OCI-LY3 (cell line): ENCODE measurements around the gene IGSF3.

Experiments
- H2AFZ ChIP-seq: fragments of 200-600, 300-600 bp; shearing (Covaris generic); 2 replicates; pipeline ENCODE4 v1.6.0; 2014; ENCODE audit warnings: antibody characterized with exemption, low read depth, low read length
- H3K27ac ChIP-seq: fragments of 200-600, 300-600 bp; sonication (generic); 2 replicates; pipeline ENCODE4 v1.5.1; 2014; ENCODE audit warnings: mild to moderate bottlenecking, low read length, moderate library complexity, mixed read lengths
- H3K27me3 ChIP-seq: fragments of 200-600, 300-600 bp; sonication (generic); 2 replicates; pipeline ENCODE4 v1.6.1; 2014; ENCODE audit warnings: low read depth, low read length, mixed read lengths
- H3K36me3 ChIP-seq: fragments of 200-600, 300-600 bp; sonication (generic); replicated peaks from 2 replicates; pipeline ENCODE3; 2014; ENCODE audit warnings: low read depth, low read length, mixed read lengths
- H3K4me1 ChIP-seq: fragments of 300-600, 200-600 bp; sonication (generic); 2 replicates; pipeline ENCODE4 v1.6.1; 2014; ENCODE audit warnings: low read length, mixed read lengths
- H3K4me2 ChIP-seq: fragments of 200-600, 300-600 bp; sonication (generic); 2 replicates; pipeline ENCODE4 v1.6.1; 2014; ENCODE audit warnings: low read length, mixed read lengths
- H3K4me3 ChIP-seq: fragments of 300-600, 200-600 bp; sonication (generic); 2 replicates; pipeline ENCODE4 v1.5.1; 2014; ENCODE audit warnings: antibody characterized with exemption, mild to moderate bottlenecking, low read length, moderate library complexity
- H3K79me2 ChIP-seq: fragments of 300-600, 200-600 bp; shearing (Covaris generic); 2 replicates; pipeline ENCODE4 v1.6.1; 2014; ENCODE audit warnings: mild to moderate bottlenecking, low read length, mixed read lengths
- H3K9ac ChIP-seq: fragments of 300-600, 200-600 bp; shearing (Covaris generic); 2 replicates; pipeline ENCODE4 v1.6.0; 2014; ENCODE audit warnings: mild to moderate bottlenecking, low read length, moderate library complexity
- H3K9me3 ChIP-seq: fragments of 200-600, 300-600 bp; shearing (Covaris generic); 2 replicates; pipeline ENCODE4 v1.6.1; 2014; ENCODE audit warnings: low read length, mixed read lengths; ENCODE audit not compliant: insufficient read depth
- H4K20me1 ChIP-seq: fragments of 200-600, 300-600 bp; sonication (generic); 2 replicates; pipeline ENCODE4 v1.6.1; 2016; ENCODE audit warnings: low read length, mixed read lengths; ENCODE audit not compliant: insufficient read depth
- CTCF ChIP-seq: fragments of 200-600, 300-600 bp; sonication (generic); IDR thresholded peaks from 2 replicates; pipeline ENCODE4 v1.5.1; 2014; ENCODE audit warnings: antibody characterized with exemption, low read length, low read depth
- EZH2phosphoT487 ChIP-seq: fragments of 200-600 bp; shearing (Covaris generic); IDR thresholded peaks from 2 replicates; pipeline ENCODE4 v1.6.1; 2018; ENCODE audit warnings: antibody characterized with exemption, mixed run types, low read depth

IGSF3 gene

GRCh38 chr1:116537898-116538297, 129.6 kb downstream of the IGSF3 start:
- H3K27me3 ChIP-seq: no peaks in the 10 kb centered on the region
- TF ChIP-seq EZH2phosphoT487 (no peak), CTCF (no peak)
- H3K9me3 ChIP-seq: no peaks in the 10 kb centered on the region
- H4K20me1 ChIP-seq: no peaks in the 10 kb centered on the region
- no peaks in the 10 kb centered on the region for H3K36me3 ChIP-seq
- H3K27ac ChIP-seq: peak overlapping the region; percentile 96
- peak overlapping the region; percentile 72; the same call in 1 of the 2 replicates for H3K9ac ChIP-seq
- H3K4me3 ChIP-seq: no peak overlapping the region
- H2AFZ ChIP-seq: no peak overlapping the region
- H3K79me2 ChIP-seq: no peaks in the 10 kb centered on the region
- H3K4me1 ChIP-seq: peaks cover 61% of the 10 kb centered on the region
- H3K4me2 ChIP-seq: peak overlapping the region; percentile 45; the same call in 1 of the 2 replicates

DNA sequence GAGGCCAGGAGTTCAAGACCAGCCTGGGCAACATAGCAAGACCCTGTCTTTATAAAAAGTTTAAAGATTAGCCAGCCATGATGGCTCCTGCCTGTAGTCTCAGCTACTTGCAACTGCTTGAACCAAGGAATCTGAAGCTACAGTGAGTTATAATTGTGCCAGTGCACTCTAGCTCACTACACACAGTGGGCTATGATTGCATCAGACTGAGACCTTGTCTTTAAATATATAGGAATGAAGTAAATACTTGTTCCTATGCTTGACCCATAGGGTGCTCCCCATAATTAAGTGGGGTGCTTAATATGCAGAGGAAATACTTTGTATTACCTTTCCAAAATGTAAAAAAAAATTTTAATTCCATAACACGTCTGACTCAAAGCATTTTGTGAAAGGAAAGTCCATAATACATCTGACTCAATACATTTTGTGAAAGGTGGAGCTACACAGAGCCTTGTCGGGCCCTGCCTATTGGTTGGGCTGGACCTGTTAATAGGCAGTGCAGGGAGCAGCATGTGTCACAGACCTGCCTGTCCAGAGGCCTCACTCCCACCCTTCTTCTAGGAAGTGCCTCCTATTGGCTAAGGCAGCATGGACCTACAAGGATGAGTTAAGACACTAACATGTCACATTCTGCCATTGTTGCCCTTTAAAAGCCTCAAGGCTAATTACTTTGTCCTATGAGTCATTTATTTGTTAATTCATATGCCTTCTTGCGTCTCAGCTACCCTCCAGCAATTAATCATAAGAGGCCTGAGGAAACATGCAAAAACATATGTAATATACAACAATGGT, 130.3 kb downstream of the IGSF3 start:
- TF ChIP-seq CTCF: no peak
- no peak for TF ChIP-seq EZH2phosphoT487
- Histone ChIP-seq H2AFZ (no peak overlapping the region), H3K9me3 (no peaks in the 10 kb centered on the region), H3K4me3 (no peak overlapping the region), H3K9ac (peak overlapping the region; percentile 72; the same call in 1 of the 2 replicates), H3K79me2 (no peaks in the 10 kb centered on the region), H3K4me2 (0 out of 2 replicates have a peak overlapping the region, but pooled peaks have one; percentile 45), H3K36me3 (no peaks in the 10 kb centered on the region), H4K20me1 (no peaks in the 10 kb centered on the region), H3K4me1 (peaks cover 54% of the 10 kb centered on the region), H3K27ac (peak overlapping the region; percentile 96), H3K27me3 (no peaks in the 10 kb centered on the region)

GRCh38 chr1:116534014-116534739, 133.4 kb downstream of the IGSF3 start:
- no peaks in the 10 kb centered on the region for H3K79me2 ChIP-seq
- H3K9ac ChIP-seq: no peak overlapping the region
- no peak for TF ChIP-seq EZH2phosphoT487
- no peak for TF ChIP-seq CTCF
- H3K36me3 ChIP-seq: no peaks in the 10 kb centered on the region
- H2AFZ ChIP-seq: no peak overlapping the region
- H3K4me3 ChIP-seq: no peak overlapping the region
- no peaks in the 10 kb centered on the region for H4K20me1 ChIP-seq
- H3K4me2 ChIP-seq: no peak overlapping the region
- H3K9me3 ChIP-seq: no peaks in the 10 kb centered on the region
- H3K4me1 ChIP-seq: peaks cover 29% of the 10 kb centered on the region
- H3K27me3 ChIP-seq: no peaks in the 10 kb centered on the region
- no peak overlapping the region for H3K27ac ChIP-seq

DNA sequence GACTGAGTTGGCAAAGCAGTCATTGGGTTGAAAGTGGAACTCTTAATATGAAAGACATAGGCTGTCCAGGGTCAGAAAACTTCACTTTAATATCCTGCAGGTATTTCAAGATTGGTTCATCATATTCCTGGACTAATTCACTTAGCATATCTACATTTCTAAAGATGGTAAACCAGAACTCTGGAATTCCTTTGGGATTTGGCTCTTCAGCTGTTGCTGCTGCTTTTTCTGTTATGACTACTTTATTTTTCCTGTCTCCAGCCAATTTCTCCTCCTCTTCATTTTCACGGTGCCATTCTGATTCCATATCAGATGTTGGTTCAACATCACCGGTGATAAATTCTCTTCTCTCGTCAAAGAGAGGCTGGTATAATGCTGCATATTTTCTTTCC, 134.1 kb downstream of the IGSF3 start:
- Histone ChIP-seq H3K4me2 (no peak overlapping the region), H3K9me3 (no peaks in the 10 kb centered on the region), H3K9ac (no peak overlapping the region), H2AFZ (no peak overlapping the region), H4K20me1 (no peaks in the 10 kb centered on the region), H3K79me2 (no peaks in the 10 kb centered on the region), H3K4me1 (peaks cover 21% of the 10 kb centered on the region), H3K27me3 (no peaks in the 10 kb centered on the region), H3K4me3 (no peak overlapping the region), H3K36me3 (no peaks in the 10 kb centered on the region), H3K27ac (no peak overlapping the region)
- TF ChIP-seq EZH2phosphoT487: no peak
- TF ChIP-seq CTCF: no peak
